Ectodermal cell (in vitro differentiated cells): ENCODE data around the gene SPNS2.

Experiments used
- H3K27ac ChIP-seq: 2 replicates; pipeline ENCODE4 v1.7.0; 2013; ENCODE audit warnings: mild to moderate bottlenecking, low read depth, low read length; ENCODE audit not compliant: insufficient read depth, poor library complexity, severe bottlenecking
- H3K27me3 ChIP-seq: 2 replicates; pipeline ENCODE4 v1.7.0; 2013; ENCODE audit warnings: mild to moderate bottlenecking, low read length; ENCODE audit not compliant: insufficient read depth, control insufficient read depth, poor library complexity, severe bottlenecking
- H3K36me3 ChIP-seq: one replicate; pipeline ENCODE4 v1.7.0; 2013; ENCODE audit warnings: low read length; ENCODE audit not compliant: control insufficient read depth, insufficient read depth
- H3K4me1 ChIP-seq: one replicate; pipeline ENCODE4 v1.7.0; 2013; ENCODE audit warnings: low read length; ENCODE audit not compliant: control insufficient read depth, insufficient read depth
- H3K4me3 ChIP-seq: 2 replicates; pipeline ENCODE4 v1.7.0; 2013; ENCODE audit warnings: low read depth, low read length, control low read depth; ENCODE audit not compliant: insufficient read depth
- H3K9me3 ChIP-seq: 2 replicates; pipeline ENCODE4 v1.7.0; 2013; ENCODE audit warnings: mild to moderate bottlenecking, low read length, moderate library complexity; ENCODE audit not compliant: control insufficient read depth
- WGBS, 2 experiments: methylation state at CpG; one replicate each; pipeline ENCODE4 v1.1.7; 2013; ENCODE audit warnings: missing lambda C conversion rate in 2 of 2; 5-methylcytosine and 5-hydroxymethylcytosine counted together

Gene SPNS2

GRCh38 chr17:4538236-4539002, 39.7 kb downstream of the SPNS2 start:
- WGBS, 2 experiments, result 92 to 93% methylated on average over 13 of the region's 13 CpGs
- no peaks in the 10 kb centered on the region for H3K27me3 ChIP-seq
- H3K4me3 ChIP-seq, result no peak overlapping the region
- H3K9me3 ChIP-seq, result no peaks in the 10 kb centered on the region
- H3K36me3 ChIP-seq, result peaks cover 18% of the 10 kb centered on the region
- H3K4me1 ChIP-seq, result peaks cover 18% of the 10 kb centered on the region
- no peak overlapping the region for H3K27ac ChIP-seq

GRCh38 chr17:4539025-4539424, 40.3 kb downstream of the SPNS2 start:
- Histone ChIP-seq H3K4me1 (peaks cover 12% of the 10 kb centered on the region), H3K4me3 (no peak overlapping the region), H3K9me3 (no peaks in the 10 kb centered on the region), H3K27ac (no peak overlapping the region), H3K27me3 (no peaks in the 10 kb centered on the region), H3K36me3 (peaks cover 18% of the 10 kb centered on the region)
- WGBS, 2 experiments, result 93 to 99% methylated on average over 8 of the region's 8 CpGs

GRCh38 chr17:4539576-4540223, 41.0 kb downstream of the SPNS2 start:
- peaks cover 18% of the 10 kb centered on the region for H3K36me3 ChIP-seq
- no peaks in the 10 kb centered on the region for H3K27me3 ChIP-seq
- H3K4me1 ChIP-seq, result peaks cover 8% of the 10 kb centered on the region
- H3K4me3 ChIP-seq, result no peak overlapping the region
- 95% methylated on average over 26 of the region's 26 CpGs for WGBS, 2 experiments
- H3K27ac ChIP-seq, result no peak overlapping the region
- H3K9me3 ChIP-seq, result no peaks in the 10 kb centered on the region

GRCh38 chr17:4540224-4540651, 41.6 kb downstream of the SPNS2 start:
- WGBS, 2 experiments, result 91 to 92% methylated on average over 14 of the region's 14 CpGs
- peaks cover 18% of the 10 kb centered on the region for H3K36me3 ChIP-seq

GRCh38 chr17:4540687-4541327, 42.1 kb downstream of the SPNS2 start:
- WGBS, 2 experiments, result 94% methylated on average over 15 of the region's 15 CpGs
- H3K27me3 ChIP-seq, result no peaks in the 10 kb centered on the region
- H3K36me3 ChIP-seq, result peaks cover 18% of the 10 kb centered on the region
- no peaks in the 10 kb centered on the region for H3K9me3 ChIP-seq
- peaks cover 8% of the 10 kb centered on the region for H3K4me1 ChIP-seq
- no peak overlapping the region for H3K4me3 ChIP-seq
- no peak overlapping the region for H3K27ac ChIP-seq

More at GRCh38 chr17:4540224-4540651, 41.6 kb downstream of the SPNS2 start:
- H3K4me1 ChIP-seq, result peaks cover 8% of the 10 kb centered on the region
- H3K27ac ChIP-seq, result no peak overlapping the region
- H3K9me3 ChIP-seq, result no peaks in the 10 kb centered on the region
- H3K4me3 ChIP-seq, result no peak overlapping the region
- no peaks in the 10 kb centered on the region for H3K27me3 ChIP-seq

GRCh38 chr17:4541328-4542002, 42.8 kb downstream of the SPNS2 start:
- H3K4me3 ChIP-seq, result no peak overlapping the region
- peaks cover 4% of the 10 kb centered on the region for H3K4me1 ChIP-seq
- peaks cover 18% of the 10 kb centered on the region for H3K36me3 ChIP-seq
- H3K9me3 ChIP-seq, result no peaks in the 10 kb centered on the region
- H3K27ac ChIP-seq, result no peak overlapping the region
- WGBS, 2 experiments, result 94% methylated on average over 29 of the region's 29 CpGs
- no peaks in the 10 kb centered on the region for H3K27me3 ChIP-seq

GRCh38 chr17:4542003-4542725, 43.5 kb downstream of the SPNS2 start:
- Histone ChIP-seq H3K36me3 (peaks cover 18% of the 10 kb centered on the region), H3K9me3 (no peaks in the 10 kb centered on the region), H3K27me3 (no peaks in the 10 kb centered on the region), H3K27ac (no peak overlapping the region), H3K4me3 (no peak overlapping the region), H3K4me1 (no peaks in the 10 kb centered on the region)
- 95 to 96% methylated on average over 14 of the region's 14 CpGs for WGBS, 2 experiments

- no peak overlapping the region for H3K27ac ChIP-seq
- H3K27me3 ChIP-seq, result no peaks in the 10 kb centered on the region
- 96 to 97% methylated on average over 19 of the region's 19 CpGs for WGBS, 2 experiments
- no peaks in the 10 kb centered on the region for H3K4me1 ChIP-seq
- H3K36me3 ChIP-seq, result peaks cover 18% of the 10 kb centered on the region
- H3K4me3 ChIP-seq, result no peak overlapping the region
- H3K9me3 ChIP-seq, result no peaks in the 10 kb centered on the region
Measured at GRCh38 chr17:4542726-4543191, 44.1 kb downstream of the SPNS2 start.

GRCh38 chr17:4543557-4544026, 44.9 kb downstream of the SPNS2 start:
- Histone ChIP-seq H3K27me3 (no peaks in the 10 kb centered on the region), H3K4me1 (no peaks in the 10 kb centered on the region), H3K4me3 (no peak overlapping the region), H3K27ac (no peak overlapping the region), H3K36me3 (peaks cover 16% of the 10 kb centered on the region), H3K9me3 (no peaks in the 10 kb centered on the region)
- WGBS, 2 experiments, result 93 to 94% methylated on average over 19 of the region's 19 CpGs
